ENCODE results near the gene SPEF1. TPM values are rescaled to one million over a fixed set of nuclear protein-coding genes. Genes with fewer than 3 reads are reported as not detected.

The SPEF1 gene
- total RNA-seq, 2 experiments from 2014 or later, result not detected

- Histone ChIP-seq H3K4me1 (ENCODE audit: insufficient read depth, low read length) (peaks cover 37% of the 10 kb centered on the region), H3K9me3 (ENCODE audit: control insufficient read depth in 1 of 2, insufficient read depth in 1 of 2, low read length in 2 of 2) (no peaks in the 10 kb centered on the region), H3K4me3 (ENCODE audit: low read length) (peak overlapping the region; percentile 87), H3K36me3 (ENCODE audit: insufficient read depth, low read length) (no peaks in the 10 kb centered on the region), H3K27me3 (ENCODE audit: control insufficient read depth in 1 of 2, insufficient read depth in 2 of 2, low read length in 2 of 2) (no peaks in the 10 kb centered on the region), H3K27ac (ENCODE audit: low read depth in 1 of 2, low read length in 2 of 2) (peak overlapping the region; percentile 96 to 99)
- intact Hi-C loops (cut with DNase I, micrococcal nuclease), result loop anchor here (1.0 to 5.0 kb wide), 8 partner anchors 14 to 319 kb away; partner anchors contain the start of genes MAVS (in 1 of the 2) and RNF24 (in 1 of the 2)
- ChIA-PET POLR2A (interaction anchor here (0.6 to 3.6 kb wide), 19 partner anchors 9 to 316 kb away, joined by 3 to 51 read pairs (median 8); partner anchors contain the start of genes AP5S1, CDC25B, CENPB and SPEF1), CTCF (interaction anchor here (0.6 to 2.4 kb wide), 18 partner anchors 9 to 1291 kb away, joined by 3 to 25 read pairs (median 6); partner anchors contain the start of genes AP5S1, CDC25B, CENPB and SPEF1)
- Mint-ChIP-seq H3K9me3 (no peaks in the 10 kb centered on the region), H3K4me1 (ENCODE audit: low read depth) (peaks cover 26% of the 10 kb centered on the region), H3K27ac (peak overlapping the region; percentile 86), H3K27me3 (no peaks in the 10 kb centered on the region), H3K36me3 (ENCODE audit: low read depth) (no peaks in the 10 kb centered on the region), H3K4me3 (peak overlapping the region; percentile 90)
- ATAC-seq (ENCODE audit: poor library complexity), result peak; percentile 66
- peak; percentile 67 to 95 (median 80) for DNase-seq
- TF ChIP-seq, protein P1, sequence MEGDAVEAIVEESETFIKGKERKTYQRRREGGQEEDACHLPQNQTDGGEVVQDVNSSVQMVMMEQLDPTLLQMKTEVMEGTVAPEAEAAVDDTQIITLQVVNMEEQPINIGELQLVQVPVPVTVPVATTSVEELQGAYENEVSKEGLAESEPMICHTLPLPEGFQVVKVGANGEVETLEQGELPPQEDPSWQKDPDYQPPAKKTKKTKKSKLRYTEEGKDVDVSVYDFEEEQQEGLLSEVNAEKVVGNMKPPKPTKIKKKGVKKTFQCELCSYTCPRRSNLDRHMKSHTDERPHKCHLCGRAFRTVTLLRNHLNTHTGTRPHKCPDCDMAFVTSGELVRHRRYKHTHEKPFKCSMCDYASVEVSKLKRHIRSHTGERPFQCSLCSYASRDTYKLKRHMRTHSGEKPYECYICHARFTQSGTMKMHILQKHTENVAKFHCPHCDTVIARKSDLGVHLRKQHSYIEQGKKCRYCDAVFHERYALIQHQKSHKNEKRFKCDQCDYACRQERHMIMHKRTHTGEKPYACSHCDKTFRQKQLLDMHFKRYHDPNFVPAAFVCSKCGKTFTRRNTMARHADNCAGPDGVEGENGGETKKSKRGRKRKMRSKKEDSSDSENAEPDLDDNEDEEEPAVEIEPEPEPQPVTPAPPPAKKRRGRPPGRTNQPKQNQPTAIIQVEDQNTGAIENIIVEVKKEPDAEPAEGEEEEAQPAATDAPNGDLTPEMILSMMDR (IDR thresholded peaks at IDR 0.05), result peak; percentile 64
Measured at GRCh38 chr20:3768342-3769130, 12.7 kb downstream of the SPEF1 start.

DNA sequence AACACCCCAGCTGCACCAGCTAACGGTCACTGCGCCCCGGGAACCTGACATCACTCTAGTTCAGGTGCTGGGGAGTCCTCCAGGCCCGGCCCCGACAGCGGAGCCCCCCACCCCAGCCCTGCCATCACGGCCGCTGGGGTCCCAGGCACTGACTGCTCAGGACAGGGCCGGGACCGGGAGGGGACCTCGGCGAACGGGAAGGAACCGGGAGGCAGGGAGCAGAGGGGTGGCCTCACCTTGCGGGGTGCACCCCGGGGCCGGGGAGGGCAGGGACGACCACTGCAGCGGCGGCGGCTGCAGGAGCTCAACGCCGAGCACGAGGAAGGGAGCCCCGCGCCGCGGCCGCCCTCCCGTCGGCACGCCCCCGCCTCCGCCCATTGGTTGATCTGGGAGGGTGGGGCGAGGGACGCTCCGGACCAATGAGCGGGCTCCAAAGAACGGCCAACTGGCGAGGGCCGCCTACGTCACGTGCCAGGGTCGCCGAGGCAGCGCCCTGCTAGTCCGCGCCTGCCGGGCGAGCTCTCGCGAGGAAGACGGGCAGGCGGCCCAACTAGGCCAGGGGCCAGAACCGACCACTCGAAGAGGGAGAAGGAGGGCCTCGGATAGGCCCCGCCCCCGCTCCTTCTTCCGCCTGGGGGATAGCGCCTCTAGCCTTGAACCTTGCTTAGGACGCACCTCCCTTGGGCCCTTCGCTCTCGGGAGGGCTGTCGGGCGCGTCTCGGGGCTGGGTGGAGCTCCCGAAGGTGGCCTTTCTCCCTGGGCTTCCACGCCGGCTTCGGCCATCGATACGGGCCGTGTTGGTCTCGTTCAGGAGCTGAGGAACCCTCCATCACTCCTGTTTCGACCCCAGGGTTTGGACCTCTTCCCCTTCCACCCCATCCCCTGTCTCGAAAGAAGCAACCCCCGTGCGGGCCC is 13.6 kb downstream of the SPEF1 start, which contains the start of gene ADISSP:
Gene ADISSP (minus strand): TSS at position 327 of the 915 bp plus-strand sequence. CDS start 7,653 bp downstream, outside the sequence.
- CTCF ChIA-PET, result interaction anchor here (0.6 to 2.4 kb wide), 14 partner anchors 11 to 317 kb away, joined by 3 to 25 read pairs (median 8); partner anchors contain the start of genes AP5S1, CDC25B, CENPB and SPEF1

More for the DNA sequence above, 13.6 kb downstream of the SPEF1 start, which contains the start of gene ADISSP:
- H3K4me1 Mint-ChIP-seq (ENCODE audit: low read depth), result peaks cover 26% of the 10 kb centered on the region
- H3K9me3 ChIP-seq (ENCODE audit: control insufficient read depth in 1 of 2, insufficient read depth in 1 of 2, low read length in 2 of 2), result no peaks in the 10 kb centered on the region
- TF ChIP-seq, protein P1 (IDR thresholded peaks at IDR 0.05), result no peak
- H3K4me3 ChIP-seq (ENCODE audit: low read length), result peak within 1 kb of the TSS; percentile 87
- peaks cover 37% of the 10 kb centered on the region for H3K4me1 ChIP-seq (ENCODE audit: insufficient read depth, low read length)
- no peaks in the 10 kb centered on the region for H3K9me3 Mint-ChIP-seq
- no peaks in the 10 kb centered on the region for H3K36me3 Mint-ChIP-seq (ENCODE audit: low read depth)
- H3K36me3 ChIP-seq (ENCODE audit: insufficient read depth, low read length), result no peaks in the 10 kb centered on the region
- DNase-seq, result peak; percentile 89 to 98 (median 95)
- H3K27ac Mint-ChIP-seq, result peak within 1 kb of the TSS; percentile 86
- no peaks in the 10 kb centered on the region for H3K27me3 ChIP-seq (ENCODE audit: control insufficient read depth in 1 of 2, insufficient read depth in 2 of 2, low read length in 2 of 2)
- intact Hi-C loops (cut with DNase I, micrococcal nuclease), result loop anchor here (1.0 to 5.0 kb wide), 9 partner anchors 14 to 320 kb away; partner anchors contain the start of genes MAVS (in 1 of the 2) and RNF24 (in 1 of the 2)
- H3K4me3 Mint-ChIP-seq, result peak within 1 kb of the TSS; percentile 90
- no peaks in the 10 kb centered on the region for H3K27me3 Mint-ChIP-seq
- H3K27ac ChIP-seq (ENCODE audit: low read depth in 1 of 2, low read length in 2 of 2), result peak within 1 kb of the TSS; percentile 96 to 99
- POLR2A ChIA-PET, result interaction anchor here (0.7 to 3.6 kb wide), 23 partner anchors 10 to 1297 kb away, joined by 3 to 51 read pairs (median 5); partner anchors contain the start of genes AP5S1, CDC25B, CENPB and SNRPB
- ATAC-seq (ENCODE audit: poor library complexity), result peak; percentile 82
